Glutamatergic neuron (in vitro differentiated cells): ENCODE data around the gene PTPRT. TPM values are rescaled to one million over a fixed set of nuclear protein-coding genes. Genes with fewer than 3 reads are reported as not detected.

Experiments
- DNase-seq: peaks from one replicate; pipeline ENCODE4 v3.0.0; 2022
- H3K27ac Mint-ChIP-seq: one replicate; pipeline ENCODE4 v1.8.0; 2020; ENCODE audit warnings: mild to moderate bottlenecking, mixed read lengths, inconsistent platforms; ENCODE audit not compliant: unreplicated experiment
- H3K27me3 Mint-ChIP-seq: one replicate; pipeline ENCODE4 v1.8.0; 2020; ENCODE audit warnings: mild to moderate bottlenecking, moderate library complexity, mixed read lengths, inconsistent platforms; ENCODE audit not compliant: unreplicated experiment
- H3K36me3 Mint-ChIP-seq: one replicate; pipeline ENCODE4 v1.8.0; 2020; ENCODE audit warnings: mild to moderate bottlenecking, mixed read lengths, inconsistent platforms; ENCODE audit not compliant: unreplicated experiment
- H3K4me1 Mint-ChIP-seq: one replicate; pipeline ENCODE4 v1.8.0; 2020; ENCODE audit warnings: mild to moderate bottlenecking, low read depth, mixed read lengths, inconsistent platforms; ENCODE audit not compliant: unreplicated experiment
- H3K4me3 Mint-ChIP-seq: one replicate; pipeline ENCODE4 v1.8.0; 2020; ENCODE audit warnings: mild to moderate bottlenecking, mixed read lengths, inconsistent platforms; ENCODE audit not compliant: unreplicated experiment
- H3K9me3 Mint-ChIP-seq: one replicate; pipeline ENCODE4 v1.8.0; 2020; ENCODE audit warnings: mild to moderate bottlenecking, moderate library complexity, mixed read lengths, inconsistent platforms; ENCODE audit not compliant: unreplicated experiment
- total RNA-seq: library from RNA; stranded (reverse); fragmentation: NEBNext Ultra II Directional; extraction: Animal tissue kit (Norgen Biotek cat#: 25700); gene quantifications from one replicate; pipeline ENCODE4 v1.2.1, GENCODE V29; 2021; ENCODE audit not compliant: unreplicated experiment
- TF ChIP-seq, protein P1 (sequence below): fragments of 200-600 bp; sonication (generic); IDR thresholded peaks from one replicate; pipeline ENCODE4 v1.5.0; 2021; ENCODE audit not compliant: partially characterized antibody, unreplicated experiment

Gene PTPRT
- total RNA-seq, 1 donor from 2014 or later: 1.9 TPM

DNA sequence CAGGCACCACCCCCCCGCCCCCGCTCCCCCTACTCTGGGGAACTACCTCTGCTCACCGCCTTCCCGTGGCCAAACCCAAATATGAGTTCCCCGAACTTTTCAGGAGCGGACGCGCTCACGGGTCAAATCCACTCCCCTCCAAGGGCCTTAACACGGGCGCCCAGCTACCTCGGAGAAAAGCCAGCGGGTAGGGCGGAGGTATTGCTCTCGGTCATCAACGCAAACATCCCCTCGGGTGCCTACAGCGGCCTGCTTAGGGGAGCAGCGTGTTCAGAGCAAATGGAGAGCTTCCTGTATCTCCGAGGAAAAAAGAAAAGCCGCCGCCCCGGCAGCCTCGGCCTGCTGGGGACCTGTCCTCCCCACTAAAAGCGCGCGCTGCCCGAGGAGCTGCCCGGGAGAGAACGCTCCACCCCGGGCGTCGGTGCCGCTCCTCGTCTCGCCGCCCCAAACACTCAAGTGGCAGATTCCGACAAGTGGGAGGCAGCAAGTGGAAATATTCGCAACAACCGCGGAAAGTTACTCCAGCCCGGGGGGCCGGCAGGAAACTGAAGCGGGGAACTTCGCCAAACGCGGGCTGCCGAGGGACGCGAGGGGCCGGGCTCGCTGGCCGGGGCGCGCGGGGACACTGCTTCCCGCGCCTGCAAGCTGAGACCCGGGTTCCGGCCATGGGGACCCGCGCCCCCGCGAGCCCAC lies 699 bp downstream of the PTPRT start:
- Mint-ChIP-seq H3K36me3 (no peaks in the 10 kb centered on the region), H3K27me3 (peaks cover 12% of the 10 kb centered on the region), H3K9me3 (peaks cover 9% of the 10 kb centered on the region), H3K27ac (no peak overlapping the region), H3K4me1 (peaks cover 8% of the 10 kb centered on the region), H3K4me3 (peak overlapping the region; percentile 91)
- TF ChIP-seq, protein P1, sequence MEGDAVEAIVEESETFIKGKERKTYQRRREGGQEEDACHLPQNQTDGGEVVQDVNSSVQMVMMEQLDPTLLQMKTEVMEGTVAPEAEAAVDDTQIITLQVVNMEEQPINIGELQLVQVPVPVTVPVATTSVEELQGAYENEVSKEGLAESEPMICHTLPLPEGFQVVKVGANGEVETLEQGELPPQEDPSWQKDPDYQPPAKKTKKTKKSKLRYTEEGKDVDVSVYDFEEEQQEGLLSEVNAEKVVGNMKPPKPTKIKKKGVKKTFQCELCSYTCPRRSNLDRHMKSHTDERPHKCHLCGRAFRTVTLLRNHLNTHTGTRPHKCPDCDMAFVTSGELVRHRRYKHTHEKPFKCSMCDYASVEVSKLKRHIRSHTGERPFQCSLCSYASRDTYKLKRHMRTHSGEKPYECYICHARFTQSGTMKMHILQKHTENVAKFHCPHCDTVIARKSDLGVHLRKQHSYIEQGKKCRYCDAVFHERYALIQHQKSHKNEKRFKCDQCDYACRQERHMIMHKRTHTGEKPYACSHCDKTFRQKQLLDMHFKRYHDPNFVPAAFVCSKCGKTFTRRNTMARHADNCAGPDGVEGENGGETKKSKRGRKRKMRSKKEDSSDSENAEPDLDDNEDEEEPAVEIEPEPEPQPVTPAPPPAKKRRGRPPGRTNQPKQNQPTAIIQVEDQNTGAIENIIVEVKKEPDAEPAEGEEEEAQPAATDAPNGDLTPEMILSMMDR: no peak
- DNase-seq: peak; percentile 38

DNA sequence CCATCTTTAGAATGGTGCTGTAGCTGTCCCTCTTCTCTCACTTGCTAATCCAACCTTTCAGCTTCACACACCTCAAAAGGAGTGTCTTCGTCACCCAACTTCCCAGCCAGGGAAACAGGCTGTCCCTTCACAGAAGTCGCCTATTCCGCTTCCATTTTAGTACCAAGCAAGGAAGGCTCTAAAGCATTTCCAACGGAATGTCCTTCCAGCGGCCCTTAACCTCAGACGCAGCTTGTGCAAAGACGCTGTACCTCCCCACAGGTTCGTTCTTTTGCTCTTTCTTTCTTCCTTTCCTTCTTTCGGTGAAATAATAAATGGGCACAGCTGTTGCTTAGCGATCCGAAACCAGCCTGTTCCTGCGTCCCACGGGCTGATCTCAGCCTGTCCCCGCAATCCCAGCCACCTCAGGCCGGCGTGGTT lies 1.5 kb downstream of the PTPRT start:
- Mint-ChIP-seq H3K36me3 (no peaks in the 10 kb centered on the region), H3K4me3 (peak overlapping the region; percentile 91), H3K27me3 (peaks cover 12% of the 10 kb centered on the region), H3K4me1 (peaks cover 8% of the 10 kb centered on the region), H3K9me3 (peaks cover 9% of the 10 kb centered on the region), H3K27ac (peak overlapping the region; percentile 18)
- DNase-seq: peak; percentile 37
- TF ChIP-seq, protein P1: no peak

DNA sequence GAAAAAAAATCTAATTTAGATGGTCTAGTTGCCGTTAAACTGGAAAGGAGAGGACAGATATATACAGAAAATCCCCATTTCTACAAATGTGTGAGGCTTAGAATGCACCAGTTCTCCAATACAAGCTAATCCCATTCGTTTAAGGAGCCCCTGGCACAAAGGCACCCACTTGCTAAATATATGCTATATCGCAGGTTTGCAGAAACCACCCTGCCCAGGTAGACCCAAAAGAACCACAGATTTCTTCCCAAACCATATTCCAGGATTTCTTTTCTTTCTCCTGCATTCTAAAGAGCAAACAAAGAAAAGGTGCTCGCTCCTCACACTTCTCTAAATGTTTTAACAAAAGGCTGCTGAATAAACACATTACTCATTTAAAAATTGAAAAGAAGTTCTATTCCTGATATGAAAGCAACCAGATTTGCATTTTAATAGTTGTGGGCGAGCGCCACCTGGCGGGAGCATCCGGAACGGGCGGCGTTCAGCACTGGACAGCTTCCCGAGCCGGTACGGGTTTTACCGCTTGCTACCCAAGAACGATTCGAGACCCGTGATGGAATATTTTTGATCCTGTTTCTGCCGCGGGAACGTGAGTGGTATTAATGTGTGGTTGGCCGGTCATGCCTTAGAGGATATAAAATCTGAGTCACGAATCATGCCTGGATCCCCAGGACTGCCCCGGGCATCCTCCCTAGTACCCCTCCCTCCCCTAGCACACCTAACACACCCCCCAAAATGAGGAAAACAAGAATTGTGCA lies 2.1 kb downstream of the PTPRT start:
- Mint-ChIP-seq H3K4me3 (peak overlapping the region; percentile 91), H3K27me3 (peaks cover 12% of the 10 kb centered on the region), H3K36me3 (no peaks in the 10 kb centered on the region), H3K27ac (peak overlapping the region; percentile 18), H3K4me1 (peaks cover 8% of the 10 kb centered on the region), H3K9me3 (peaks cover 9% of the 10 kb centered on the region)
- TF ChIP-seq, protein P1: peak; percentile 99
- peak; percentile 87 for DNase-seq

DNA sequence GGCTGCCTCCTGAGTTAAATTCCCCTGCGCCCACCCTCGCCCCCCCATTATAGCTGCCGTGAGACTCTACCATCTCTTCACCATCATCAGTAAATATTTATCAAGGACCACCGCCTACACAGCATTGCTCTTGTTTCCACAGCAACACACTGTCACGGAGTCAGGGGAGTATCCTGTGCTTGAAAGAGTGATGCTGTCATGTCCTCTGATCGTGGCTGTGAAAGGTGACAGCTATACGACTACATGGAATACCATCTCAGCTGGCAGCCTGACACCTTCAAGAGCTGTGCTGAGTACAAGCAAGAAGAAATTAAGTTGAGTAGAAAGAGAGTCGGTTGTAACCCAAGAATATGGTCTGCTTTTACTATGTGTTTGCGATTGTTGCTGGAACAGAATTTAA lies 3.4 kb downstream of the PTPRT start:
- Mint-ChIP-seq H3K4me1 (peaks cover 8% of the 10 kb centered on the region), H3K27me3 (peaks cover 12% of the 10 kb centered on the region), H3K9me3 (peaks cover 8% of the 10 kb centered on the region), H3K4me3 (no peak overlapping the region), H3K27ac (no peak overlapping the region), H3K36me3 (no peaks in the 10 kb centered on the region)
- no peak for DNase-seq
- TF ChIP-seq, protein P1: no peak

DNA sequence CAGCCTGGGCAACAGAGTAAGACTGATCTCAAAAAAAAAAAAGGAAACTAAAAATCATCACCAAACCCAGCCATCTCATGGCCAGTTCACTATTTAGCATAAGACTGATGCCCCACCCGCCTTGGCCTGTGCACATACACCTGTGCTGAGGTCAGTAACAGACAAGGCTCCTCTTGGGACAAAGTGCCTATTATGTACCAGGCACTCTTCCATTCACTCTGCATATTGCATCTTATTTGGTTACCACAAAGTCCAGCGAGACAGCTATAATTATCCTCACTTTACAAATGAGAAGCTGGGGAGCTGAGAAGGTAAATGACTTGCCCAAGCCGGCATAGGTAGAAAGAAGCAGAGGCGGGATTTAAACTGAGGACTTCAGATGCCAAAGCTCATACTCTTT lies 3.8 kb downstream of the PTPRT start:
- TF ChIP-seq, protein P1: no peak
- Mint-ChIP-seq H3K9me3 (peaks cover 8% of the 10 kb centered on the region), H3K27me3 (peaks cover 11% of the 10 kb centered on the region), H3K27ac (no peak overlapping the region), H3K36me3 (no peaks in the 10 kb centered on the region), H3K4me1 (peaks cover 8% of the 10 kb centered on the region), H3K4me3 (no peak overlapping the region)
- no peak for DNase-seq
